ENCODE measurements around the gene AXIN1. TPM values are rescaled to one million over a fixed set of nuclear protein-coding genes. Genes with fewer than 3 reads are reported as not detected.

AXIN1 gene
- total RNA-seq, 1 donor from 2014 or later: 28.9 TPM

- ATAC-seq: no peak
- Histone ChIP-seq H3K9me3 (no peaks in the 10 kb centered on the region), H3K27me3 (no peaks in the 10 kb centered on the region), H3K36me3 (peaks cover 66% of the 10 kb centered on the region), H3K4me1 (peaks cover 16% of the 10 kb centered on the region), H3K27ac (no peak overlapping the region), H3K4me3 (no peak overlapping the region)
- no peak for DNase-seq
- intact Hi-C loops (cut with DNase I): no loop called here
- no peak for TF ChIP-seq CTCF (IDR thresholded peaks at IDR 0.05)
Measured at GRCh38 chr16:372302-372983, 19.9 kb upstream of the AXIN1 start.

GRCh38 chr16:371515-372301, 19.2 kb upstream of the AXIN1 start:
- no peak for DNase-seq
- Histone ChIP-seq H3K36me3 (peaks cover 66% of the 10 kb centered on the region), H3K4me1 (peaks cover 16% of the 10 kb centered on the region), H3K27me3 (no peaks in the 10 kb centered on the region), H3K4me3 (no peak overlapping the region), H3K9me3 (no peaks in the 10 kb centered on the region), H3K27ac (no peak overlapping the region)
- no peak for TF ChIP-seq CTCF (IDR thresholded peaks at IDR 0.05)
- ATAC-seq: no peak
- intact Hi-C loops (cut with DNase I): no loop called here

GRCh38 chr16:370979-371514, 18.5 kb upstream of the AXIN1 start:
- Histone ChIP-seq H3K4me3 (peak overlapping the region; percentile 35), H3K36me3 (peaks cover 62% of the 10 kb centered on the region), H3K27ac (peak overlapping the region; percentile 53), H3K4me1 (peaks cover 16% of the 10 kb centered on the region), H3K9me3 (no peaks in the 10 kb centered on the region), H3K27me3 (no peaks in the 10 kb centered on the region)
- intact Hi-C loops (cut with DNase I): no loop called here
- no peak for ATAC-seq
- TF ChIP-seq CTCF (IDR thresholded peaks at IDR 0.05): no peak
- peak; percentile 64 for DNase-seq

- no peak for TF ChIP-seq CTCF (IDR thresholded peaks at IDR 0.05)
- H3K4me1 ChIP-seq: peaks cover 16% of the 10 kb centered on the region
- ATAC-seq (peak; percentile 95), DNase-seq (peak; percentile 95)
- peak within 1 kb of the TSS; percentile 53 for H3K27ac ChIP-seq
- intact Hi-C loops (cut with DNase I): no loop called here
- peaks cover 56% of the 10 kb centered on the region for H3K36me3 ChIP-seq
- peak within 1 kb of the TSS; percentile 35 for H3K4me3 ChIP-seq
- H3K9me3 ChIP-seq: no peaks in the 10 kb centered on the region
- H3K27me3 ChIP-seq: no peaks in the 10 kb centered on the region
Measured at GRCh38 chr16:370443-370842, 17.9 kb upstream of the AXIN1 start, which contains the start of gene MRPL28. Gene MRPL28 (minus strand): TSS chr16:370538. CDS start chr16:370218, 320 bp downstream.

- intact Hi-C loops (cut with DNase I): no loop called here
- H3K36me3 ChIP-seq: peaks cover 52% of the 10 kb centered on the region
Measured at GRCh38 chr16:369866-370436, 17.4 kb upstream of the AXIN1 start.

More at GRCh38 chr16:369866-370436, 17.4 kb upstream of the AXIN1 start:
- DNase-seq (peak; percentile 67), ATAC-seq (no peak)
- H3K4me3 ChIP-seq: peak overlapping the region; percentile 35
- no peaks in the 10 kb centered on the region for H3K9me3 ChIP-seq
- TF ChIP-seq CTCF (IDR thresholded peaks at IDR 0.05): no peak
- H3K4me1 ChIP-seq: peaks cover 16% of the 10 kb centered on the region
- H3K27me3 ChIP-seq: no peaks in the 10 kb centered on the region
- no peak overlapping the region for H3K27ac ChIP-seq

All from upper lobe of right lung (tissue), 1 donor.